Vagina (tissue), 2 donors: ENCODE measurements around the gene MCCC1.

Experiments used
- CTCF ChIP-seq, 3 experiments: fragments of 450-650 bp in 2 of 3; fragments of 200-600 bp in 1 of 3; sonication (generic) in 1 of 3; IDR thresholded peaks; one replicate each; pipeline ENCODE4 v1.5.1; 2017 to 2019; ENCODE audit warnings: antibody characterized with exemption in 3 of 3, mild to moderate bottlenecking in 2 of 3, moderate library complexity in 2 of 3
- POLR2A ChIP-seq, 2 donors: fragments of 450-650 bp; IDR thresholded peaks; one replicate each; pipeline ENCODE4 v1.6.1; 2017; ENCODE audit warnings: antibody characterized with exemption in 2 of 2, mild to moderate bottlenecking in 2 of 2, moderate library complexity in 2 of 2
- POLR2AphosphoS5 ChIP-seq, 2 donors: sonication (generic); formaldehyde crosslinking; IDR thresholded peaks; one replicate each; pipeline ENCODE4 v1.9.0; 2017; ENCODE audit warnings: antibody characterized with exemption in 2 of 2, mild to moderate bottlenecking in 2 of 2, low read depth in 1 of 2; ENCODE audit not compliant: insufficient read depth in 1 of 2

DNA sequence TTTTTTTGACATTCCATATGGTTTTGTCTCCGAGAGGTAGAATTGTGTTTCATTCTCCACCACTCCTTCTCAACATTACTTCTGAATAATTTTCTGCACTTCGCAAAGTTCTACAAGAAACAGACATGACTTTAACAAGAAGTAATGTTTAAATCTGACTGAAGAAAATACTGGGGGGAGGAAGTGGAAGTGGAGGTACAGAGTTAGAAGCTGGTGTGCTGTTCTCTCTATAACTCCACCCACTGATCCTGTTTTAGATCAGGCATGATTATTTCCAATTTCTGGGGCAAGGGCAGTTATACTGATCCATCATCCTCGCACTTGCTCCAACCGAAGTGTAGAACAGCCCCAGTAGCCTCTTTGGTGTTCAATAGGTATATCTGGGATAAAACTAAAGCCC lies 9.2 kb upstream of the MCCC1 start:
- TF ChIP-seq POLR2AphosphoS5 (IDR thresholded peaks at IDR 0.05; ENCODE audit: insufficient read depth in 1 of 2, low read depth in 1 of 2) (no peak), CTCF (IDR thresholded peaks at IDR 0.05) (no peak), POLR2A (IDR thresholded peaks at IDR 0.05) (no peak)
